ENCODE measurements around the gene MYO18A.

DNA sequence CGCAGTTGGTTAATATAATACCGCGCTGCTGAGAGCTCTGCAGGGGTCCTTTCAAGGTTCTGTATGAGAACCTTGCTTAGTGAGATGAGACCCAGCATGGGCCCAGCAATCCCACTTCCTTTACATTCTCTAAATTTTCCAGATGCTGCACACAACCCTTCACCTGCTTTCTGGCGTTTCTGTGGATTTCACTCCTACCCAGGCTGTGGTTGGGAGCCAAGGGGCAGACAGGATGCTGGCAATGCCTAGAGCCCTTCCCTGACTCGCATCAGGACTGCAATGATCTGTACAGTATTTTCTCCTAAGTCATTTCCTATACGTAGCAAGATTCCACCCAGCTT is 147.4 kb downstream of the MYO18A start:
- TF ChIP-seq, protein P1, sequence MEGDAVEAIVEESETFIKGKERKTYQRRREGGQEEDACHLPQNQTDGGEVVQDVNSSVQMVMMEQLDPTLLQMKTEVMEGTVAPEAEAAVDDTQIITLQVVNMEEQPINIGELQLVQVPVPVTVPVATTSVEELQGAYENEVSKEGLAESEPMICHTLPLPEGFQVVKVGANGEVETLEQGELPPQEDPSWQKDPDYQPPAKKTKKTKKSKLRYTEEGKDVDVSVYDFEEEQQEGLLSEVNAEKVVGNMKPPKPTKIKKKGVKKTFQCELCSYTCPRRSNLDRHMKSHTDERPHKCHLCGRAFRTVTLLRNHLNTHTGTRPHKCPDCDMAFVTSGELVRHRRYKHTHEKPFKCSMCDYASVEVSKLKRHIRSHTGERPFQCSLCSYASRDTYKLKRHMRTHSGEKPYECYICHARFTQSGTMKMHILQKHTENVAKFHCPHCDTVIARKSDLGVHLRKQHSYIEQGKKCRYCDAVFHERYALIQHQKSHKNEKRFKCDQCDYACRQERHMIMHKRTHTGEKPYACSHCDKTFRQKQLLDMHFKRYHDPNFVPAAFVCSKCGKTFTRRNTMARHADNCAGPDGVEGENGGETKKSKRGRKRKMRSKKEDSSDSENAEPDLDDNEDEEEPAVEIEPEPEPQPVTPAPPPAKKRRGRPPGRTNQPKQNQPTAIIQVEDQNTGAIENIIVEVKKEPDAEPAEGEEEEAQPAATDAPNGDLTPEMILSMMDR (IDR thresholded peaks at IDR 0.05), result no peak
- no peak for TF ChIP-seq ZFX (IDR thresholded peaks at IDR 0.05; ENCODE audit: borderline replicate concordance)

Data from 22Rv1 (cell line).